ENCODE results near the gene RABL3. TPM values are rescaled to one million over a fixed set of nuclear protein-coding genes. Genes with fewer than 3 reads are reported as not detected.

The RABL3 gene
- total RNA-seq, 1 donor from 2014 or later: 17.2 TPM

- Histone ChIP-seq H3K9me3 (no peaks in the 10 kb centered on the region), H3K27ac (no peak overlapping the region), H3K36me3 (no peaks in the 10 kb centered on the region), H3K4me3 (no peak overlapping the region), H3K27me3 (no peaks in the 10 kb centered on the region), H3K4me1 (peaks cover 4% of the 10 kb centered on the region)
- intact Hi-C loops (cut with DNase I): no loop called here
- TF ChIP-seq CTCF (IDR thresholded peaks at IDR 0.05): no peak
- ATAC-seq (no peak), DNase-seq (no peak)
These were observed 69.2 kb downstream of the RABL3 start for GRCh38 chr3:120673116-120673515.

- Histone ChIP-seq H3K4me3 (no peak overlapping the region), H3K36me3 (no peaks in the 10 kb centered on the region), H3K9me3 (no peaks in the 10 kb centered on the region), H3K27me3 (no peaks in the 10 kb centered on the region), H3K4me1 (no peaks in the 10 kb centered on the region), H3K27ac (no peak overlapping the region)
- ATAC-seq (no peak), DNase-seq (no peak)
- intact Hi-C loops (cut with DNase I): no loop called here
- no peak for TF ChIP-seq CTCF (IDR thresholded peaks at IDR 0.05)
These were observed 71.7 kb downstream of the RABL3 start for GRCh38 chr3:120670576-120670975.

- Histone ChIP-seq H3K9me3 (no peaks in the 10 kb centered on the region), H3K36me3 (no peaks in the 10 kb centered on the region), H3K27ac (no peak overlapping the region), H3K4me3 (no peak overlapping the region), H3K27me3 (no peaks in the 10 kb centered on the region), H3K4me1 (no peaks in the 10 kb centered on the region)
- no peak for ATAC-seq
- no peak for TF ChIP-seq CTCF (IDR thresholded peaks at IDR 0.05)
- intact Hi-C loops (cut with DNase I): no loop called here
- no peak for DNase-seq
These were observed 77.4 kb downstream of the RABL3 start for GRCh38 chr3:120664926-120665325.

GRCh38 chr3:120661945-120662344, 80.4 kb downstream of the RABL3 start:
- no peaks in the 10 kb centered on the region for H3K9me3 ChIP-seq
- no peaks in the 10 kb centered on the region for H3K27me3 ChIP-seq
- no peak for ATAC-seq
- intact Hi-C loops (cut with DNase I): no loop called here
- H3K4me1 ChIP-seq: no peaks in the 10 kb centered on the region
- DNase-seq: no peak
- H3K27ac ChIP-seq: no peak overlapping the region
- no peak for TF ChIP-seq CTCF (IDR thresholded peaks at IDR 0.05)
- no peak overlapping the region for H3K4me3 ChIP-seq
- no peaks in the 10 kb centered on the region for H3K36me3 ChIP-seq

GRCh38 chr3:120661106-120661905, 81.0 kb downstream of the RABL3 start:
- no peaks in the 10 kb centered on the region for H3K4me1 ChIP-seq
- H3K36me3 ChIP-seq: no peaks in the 10 kb centered on the region
- no peaks in the 10 kb centered on the region for H3K27me3 ChIP-seq

More at GRCh38 chr3:120661106-120661905, 81.0 kb downstream of the RABL3 start:
- DNase-seq (no peak), ATAC-seq (no peak)
- Histone ChIP-seq H3K4me3 (no peak overlapping the region), H3K9me3 (no peaks in the 10 kb centered on the region), H3K27ac (no peak overlapping the region)
- no peak for TF ChIP-seq CTCF (IDR thresholded peaks at IDR 0.05)
- intact Hi-C loops (cut with DNase I): no loop called here
